ENCODE measurements around the gene GCN1. TPM values are rescaled to one million over a fixed set of nuclear protein-coding genes. Genes with fewer than 3 reads are reported as not detected.

The GCN1 gene
- total RNA-seq, 1 experiment from 2014 or later, result 116 TPM

DNA sequence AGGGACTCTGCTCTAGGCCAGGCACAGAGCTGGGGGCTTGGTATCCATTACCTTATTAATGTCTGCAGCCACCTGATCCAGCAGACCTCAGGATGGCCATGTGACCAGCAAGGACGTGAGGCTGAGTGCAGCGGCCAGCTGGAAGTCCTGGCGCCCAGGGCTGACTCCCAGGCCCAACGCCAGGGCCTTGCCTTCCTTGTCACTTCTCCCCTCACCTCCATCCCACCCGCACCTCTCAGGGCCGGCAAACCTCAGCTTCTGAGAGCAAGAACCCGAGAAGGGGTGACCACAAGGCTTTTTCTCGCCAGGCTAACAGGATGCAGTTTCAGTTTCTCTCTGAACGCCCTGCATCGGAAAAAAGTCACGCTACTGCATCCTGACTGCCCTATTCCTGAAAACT lies 93.3 kb downstream of the GCN1 start:
- H3K27me3 ChIP-seq (ENCODE audit: insufficient read depth, low read depth), result no peaks in the 10 kb centered on the region

DNA sequence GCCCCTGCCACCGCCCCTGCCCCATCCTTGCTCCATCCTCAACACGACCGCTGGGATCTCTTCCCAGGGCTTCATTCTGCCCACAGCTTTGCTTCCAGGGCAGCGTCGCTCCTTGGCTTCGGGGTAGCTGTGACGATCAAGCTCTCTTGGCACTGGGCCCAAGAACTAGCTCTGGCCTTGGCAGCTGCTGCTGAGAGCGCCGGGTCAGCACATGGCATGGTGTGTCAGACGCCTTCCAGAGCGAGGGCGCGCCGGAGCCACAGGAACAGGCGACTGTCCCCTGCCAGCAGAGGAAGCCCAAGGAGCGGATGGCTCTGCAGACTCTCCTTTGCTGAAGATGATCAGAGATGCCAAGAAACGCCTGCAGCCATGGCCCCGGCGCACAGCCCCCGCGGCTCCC lies 93.9 kb downstream of the GCN1 start:
- CTCF ChIA-PET, result no interaction called here
- TF ChIP-seq, protein P1, sequence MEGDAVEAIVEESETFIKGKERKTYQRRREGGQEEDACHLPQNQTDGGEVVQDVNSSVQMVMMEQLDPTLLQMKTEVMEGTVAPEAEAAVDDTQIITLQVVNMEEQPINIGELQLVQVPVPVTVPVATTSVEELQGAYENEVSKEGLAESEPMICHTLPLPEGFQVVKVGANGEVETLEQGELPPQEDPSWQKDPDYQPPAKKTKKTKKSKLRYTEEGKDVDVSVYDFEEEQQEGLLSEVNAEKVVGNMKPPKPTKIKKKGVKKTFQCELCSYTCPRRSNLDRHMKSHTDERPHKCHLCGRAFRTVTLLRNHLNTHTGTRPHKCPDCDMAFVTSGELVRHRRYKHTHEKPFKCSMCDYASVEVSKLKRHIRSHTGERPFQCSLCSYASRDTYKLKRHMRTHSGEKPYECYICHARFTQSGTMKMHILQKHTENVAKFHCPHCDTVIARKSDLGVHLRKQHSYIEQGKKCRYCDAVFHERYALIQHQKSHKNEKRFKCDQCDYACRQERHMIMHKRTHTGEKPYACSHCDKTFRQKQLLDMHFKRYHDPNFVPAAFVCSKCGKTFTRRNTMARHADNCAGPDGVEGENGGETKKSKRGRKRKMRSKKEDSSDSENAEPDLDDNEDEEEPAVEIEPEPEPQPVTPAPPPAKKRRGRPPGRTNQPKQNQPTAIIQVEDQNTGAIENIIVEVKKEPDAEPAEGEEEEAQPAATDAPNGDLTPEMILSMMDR (conservative IDR thresholded peaks at IDR 0.05), result no peak
- TF ChIP-seq EZH2 (IDR thresholded peaks at IDR 0.05; ENCODE audit: low read depth), result no peak
- no peaks in the 10 kb centered on the region for H3K36me3 ChIP-seq (ENCODE audit: low read depth)
- no peaks in the 10 kb centered on the region for H3K4me1 ChIP-seq (replicated peaks; ENCODE audit: insufficient read depth)
- no peaks in the 10 kb centered on the region for H3F3A ChIP-seq (ENCODE audit: insufficient read depth, low read depth)
- no peaks in the 10 kb centered on the region for H3K9me3 ChIP-seq (ENCODE audit: insufficient read depth, low read depth)
- no peak overlapping the region for H3K27ac ChIP-seq
- H2AFZ ChIP-seq, result no peak overlapping the region
- peaks cover 8% of the 10 kb centered on the region; the same call in 1 of the 2 replicates for H4K20me1 ChIP-seq (ENCODE audit: insufficient read depth)
- no peak overlapping the region for H3K4me2 ChIP-seq
- H3K4me3 ChIP-seq, result no peak overlapping the region
- no peaks in the 10 kb centered on the region for H3K27me3 ChIP-seq (ENCODE audit: insufficient read depth, low read depth)
- BruUV-seq (replicated peaks), result no TSS peak
- intact Hi-C loops (cut with micrococcal nuclease; ENCODE audit: unreplicated experiment), result no loop called here
- peaks cover 9% of the 10 kb centered on the region; the same call in 1 of the 2 replicates for H3K79me2 ChIP-seq (ENCODE audit: low read depth)
- POLR2A ChIA-PET (ENCODE audit: unreplicated experiment), result no interaction called here
- DNase-seq, result no peak
- H3K9me2 ChIP-seq (ENCODE audit: insufficient read depth), result no peaks in the 10 kb centered on the region

More for the DNA sequence above, 93.3 kb downstream of the GCN1 start:
- H3K79me2 ChIP-seq (ENCODE audit: low read depth), result peaks cover 9% of the 10 kb centered on the region; the same call in 1 of the 2 replicates
- no peaks in the 10 kb centered on the region for H3F3A ChIP-seq (ENCODE audit: insufficient read depth, low read depth)
- H3K4me3 ChIP-seq, result no peak overlapping the region
- no peak for TF ChIP-seq EZH2 (IDR thresholded peaks at IDR 0.05; ENCODE audit: low read depth)
- TF ChIP-seq, protein P1 (conservative IDR thresholded peaks at IDR 0.05), result no peak
- H2AFZ ChIP-seq, result no peak overlapping the region
- ChIA-PET POLR2A (ENCODE audit: unreplicated experiment) (no interaction called here), CTCF (no interaction called here)
- H3K27ac ChIP-seq, result no peak overlapping the region
- H3K9me2 ChIP-seq (ENCODE audit: insufficient read depth), result no peaks in the 10 kb centered on the region
- no peaks in the 10 kb centered on the region for H3K9me3 ChIP-seq (ENCODE audit: insufficient read depth, low read depth)
- H3K4me1 ChIP-seq (replicated peaks; ENCODE audit: insufficient read depth), result no peaks in the 10 kb centered on the region
- DNase-seq, result no peak
- H3K36me3 ChIP-seq (ENCODE audit: low read depth), result no peaks in the 10 kb centered on the region
- intact Hi-C loops (cut with micrococcal nuclease; ENCODE audit: unreplicated experiment), result no loop called here
- H3K4me2 ChIP-seq, result no peak overlapping the region
- H4K20me1 ChIP-seq (ENCODE audit: insufficient read depth), result peaks cover 8% of the 10 kb centered on the region; the same call in 1 of the 2 replicates
- BruUV-seq (replicated peaks), result no TSS peak

DNA sequence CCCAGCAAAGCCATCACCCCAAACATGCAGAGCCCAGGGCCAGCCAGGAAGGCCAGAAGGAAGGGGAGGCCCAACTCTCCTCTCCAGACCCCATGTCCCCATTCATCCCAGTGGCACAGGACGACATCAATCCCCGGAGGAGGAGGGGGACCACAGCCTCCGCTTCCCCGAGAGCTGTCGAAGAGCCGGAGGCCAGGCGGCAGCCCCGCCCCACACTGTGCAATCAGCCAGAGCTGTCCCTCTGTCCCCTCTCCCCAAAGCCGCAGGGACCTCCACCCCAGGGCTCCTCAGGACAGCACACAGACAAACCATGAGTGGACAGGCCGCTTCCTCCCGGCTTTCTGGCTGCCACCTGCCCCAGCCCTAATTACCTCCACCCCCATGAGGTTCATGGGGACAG lies 94.8 kb downstream of the GCN1 start:
- Histone ChIP-seq H3K4me3 (no peak overlapping the region), H3F3A (ENCODE audit: insufficient read depth, low read depth) (no peaks in the 10 kb centered on the region), H3K4me1 (replicated peaks; ENCODE audit: insufficient read depth) (no peaks in the 10 kb centered on the region), H2AFZ (no peak overlapping the region), H4K20me1 (ENCODE audit: insufficient read depth) (peaks cover 8% of the 10 kb centered on the region; the same call in 1 of the 2 replicates), H3K36me3 (ENCODE audit: low read depth) (no peaks in the 10 kb centered on the region), H3K4me2 (no peak overlapping the region), H3K9me3 (ENCODE audit: insufficient read depth, low read depth) (no peaks in the 10 kb centered on the region), H3K9me2 (ENCODE audit: insufficient read depth) (no peaks in the 10 kb centered on the region), H3K27ac (no peak overlapping the region), H3K27me3 (ENCODE audit: insufficient read depth, low read depth) (no peaks in the 10 kb centered on the region), H3K79me2 (ENCODE audit: low read depth) (peaks cover 5% of the 10 kb centered on the region; the same call in 1 of the 2 replicates)
- BruUV-seq (replicated peaks), result no TSS peak
- CTCF ChIA-PET, result no interaction called here
- intact Hi-C loops (cut with micrococcal nuclease; ENCODE audit: unreplicated experiment), result no loop called here
- TF ChIP-seq EZH2 (IDR thresholded peaks at IDR 0.05; ENCODE audit: low read depth), result no peak
- TF ChIP-seq, protein P1 (conservative IDR thresholded peaks at IDR 0.05), result no peak
- DNase-seq, result no peak
- POLR2A ChIA-PET (ENCODE audit: unreplicated experiment), result no interaction called here

All from PC-9 (cell line).